ENCODE data around the gene NPLOC4. TPM values are rescaled to one million over a fixed set of nuclear protein-coding genes. Genes with fewer than 3 reads are reported as not detected.

NPLOC4 gene
- polyA plus RNA-seq, 1 donor: 55.0 TPM

- DNase-seq: no peak
Measured at GRCh38 chr17:81564778-81565177, 72.1 kb downstream of the NPLOC4 start.

DNA sequence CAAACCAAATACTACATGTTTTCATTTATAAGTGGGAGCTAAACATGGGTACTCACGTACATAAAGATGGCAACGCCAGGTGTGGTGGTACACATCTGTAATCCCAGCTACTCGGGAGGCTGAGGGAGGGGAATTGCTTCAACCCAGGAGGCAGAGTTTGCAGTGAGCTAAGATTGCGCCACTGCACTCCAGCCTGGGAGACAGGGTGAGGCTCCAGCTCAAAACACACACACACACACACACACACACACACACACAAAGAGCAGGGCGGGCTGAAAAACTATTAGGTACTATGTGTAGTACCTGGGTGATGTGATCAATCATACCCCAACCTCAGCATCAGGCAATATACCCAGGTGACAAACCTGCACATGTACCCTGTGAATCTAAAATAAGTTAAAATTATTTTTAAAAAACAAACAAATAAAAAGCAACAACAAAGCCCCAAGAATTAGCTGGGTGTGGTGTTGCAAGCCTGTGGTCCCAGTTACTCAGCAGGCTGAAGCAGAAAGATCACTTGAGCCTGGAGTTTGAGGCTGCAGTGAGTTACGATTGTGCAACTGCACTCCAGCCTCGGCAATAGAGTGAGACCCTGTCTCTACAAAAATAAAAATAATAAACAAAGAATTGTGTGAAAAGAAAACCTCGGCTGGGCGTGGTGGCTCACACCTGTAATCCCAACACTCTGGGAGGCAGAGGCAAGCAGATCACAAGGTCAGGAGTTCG, 72.9 kb downstream of the NPLOC4 start:
- DNase-seq: no peak

- DNase-seq: no peak
Measured at GRCh38 chr17:81561494-81561885, 75.4 kb downstream of the NPLOC4 start.

DNA sequence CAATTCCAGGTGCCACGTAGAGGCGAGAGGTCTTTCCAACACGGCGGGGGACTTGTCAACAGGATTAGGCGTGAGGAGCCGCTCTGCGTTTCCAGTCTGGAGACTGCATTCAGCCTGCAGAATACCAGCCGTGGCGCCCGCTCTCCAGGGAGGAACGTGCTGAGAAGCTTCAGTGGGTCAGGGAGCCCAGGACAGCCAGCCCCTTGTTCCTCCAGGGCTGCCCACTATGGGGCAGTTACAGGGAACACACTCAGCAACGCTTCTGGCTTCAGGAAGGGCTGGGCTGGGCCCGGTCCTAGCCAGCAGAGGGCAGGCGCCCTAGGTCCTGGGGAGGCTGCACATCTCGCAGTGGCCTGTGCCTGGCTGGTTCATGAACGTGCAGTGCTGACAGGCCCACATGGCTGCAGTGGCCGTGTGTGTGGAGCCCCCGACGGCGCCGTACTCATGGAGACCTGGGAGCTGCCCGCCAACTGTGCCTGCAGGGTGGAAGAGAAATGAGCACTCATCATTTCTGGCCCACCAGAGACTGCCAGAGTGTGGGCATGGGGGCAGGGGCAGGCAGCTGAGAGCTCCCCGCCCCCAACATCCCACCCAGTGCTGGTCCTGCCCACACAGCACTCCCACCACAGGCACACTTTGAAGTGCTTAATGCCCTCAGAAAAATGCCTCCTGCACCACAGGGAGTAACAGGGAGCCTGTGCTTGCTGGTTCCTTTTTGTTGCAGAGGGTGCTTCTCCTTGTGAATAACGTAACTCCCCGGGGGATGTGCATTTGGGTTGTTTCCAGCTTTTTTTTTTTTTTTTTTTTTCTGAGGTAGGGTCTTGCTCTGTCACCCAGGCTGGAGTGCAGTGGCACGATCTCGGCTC, 77.7 kb downstream of the NPLOC4 start:
- no peak for DNase-seq

DNA sequence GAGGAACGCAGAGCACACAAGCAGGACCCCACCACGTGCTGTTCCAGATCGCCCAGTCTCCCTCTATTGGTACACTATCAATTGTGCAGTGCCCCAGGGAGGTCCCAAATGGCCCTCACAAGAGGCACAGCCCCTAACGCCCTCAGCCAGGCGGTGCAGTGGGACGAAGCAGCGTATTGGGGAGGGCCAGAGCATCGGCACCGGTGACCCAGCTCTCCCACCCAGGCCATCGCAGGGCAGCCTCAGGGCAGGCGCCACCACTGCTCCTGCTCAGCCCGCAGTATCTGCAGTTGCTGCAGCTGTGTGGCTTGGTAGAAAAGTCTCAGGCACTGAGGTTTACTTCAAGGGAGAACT, 78.8 kb downstream of the NPLOC4 start:
- no peak for DNase-seq

GRCh38 chr17:81557276-81558114, 79.4 kb downstream of the NPLOC4 start:
- DNase-seq: no peak

DNA sequence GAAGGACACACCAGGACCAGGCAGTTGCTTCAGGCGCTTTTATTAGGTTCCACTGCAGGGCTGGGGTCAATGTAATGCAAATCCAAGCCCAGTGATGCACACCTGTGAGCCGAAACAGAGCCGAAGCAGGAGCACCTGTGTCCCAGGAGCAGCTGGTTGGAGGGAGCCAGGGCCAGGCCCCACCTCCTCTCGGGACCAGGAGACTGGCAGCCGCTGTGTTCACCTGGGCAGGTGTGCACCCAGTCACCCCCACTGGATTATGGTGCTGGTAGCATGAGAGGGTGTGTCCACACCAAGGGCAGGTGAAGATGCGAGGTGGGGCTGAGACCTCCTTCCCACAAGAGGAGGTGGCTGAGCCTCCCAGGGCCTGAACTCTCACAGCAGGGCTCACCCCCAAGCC, 80.0 kb downstream of the NPLOC4 start:
- no peak for DNase-seq

GRCh38 chr17:81556175-81556691, 80.7 kb downstream of the NPLOC4 start:
- DNase-seq: no peak

DNA sequence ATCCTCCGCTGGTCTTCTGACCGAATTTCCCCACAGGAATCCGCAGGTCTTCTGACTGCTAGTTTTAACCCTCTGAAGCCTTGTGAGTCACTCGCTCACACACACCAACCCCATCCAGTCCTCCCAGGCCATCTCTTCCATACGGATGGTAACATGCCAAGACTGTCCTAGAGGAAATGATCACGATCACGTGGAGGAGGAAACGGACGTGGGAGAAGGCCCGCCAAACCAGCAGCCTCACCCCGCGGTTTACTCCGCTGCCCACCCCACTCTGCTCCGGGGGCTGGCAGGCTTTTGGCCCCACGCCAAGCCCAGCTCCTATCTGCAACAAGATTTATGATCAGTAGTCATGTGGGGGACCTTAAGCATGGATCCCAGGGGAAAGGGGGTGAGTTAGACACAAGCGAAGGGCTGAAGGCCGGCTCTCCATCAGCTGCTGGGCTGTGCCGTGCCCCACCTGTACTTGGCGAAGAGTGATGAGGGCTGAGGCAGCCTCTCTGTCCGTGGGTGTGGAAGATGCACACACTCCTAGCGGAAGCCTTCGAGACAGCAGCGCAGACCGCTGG, 83.2 kb downstream of the NPLOC4 start:
- DNase-seq: no peak

GRCh38 chr17:81553018-81553615, 83.8 kb downstream of the NPLOC4 start:
- DNase-seq: peak; percentile 71

- peak; percentile 88 for DNase-seq
Measured at GRCh38 chr17:81552244-81553017, 84.5 kb downstream of the NPLOC4 start, which contains the start of gene FAAP100. TSS of gene FAAP100 (minus strand) at chr17:81552353. CDS start at chr17:81552330, 23 bp downstream.

DNA sequence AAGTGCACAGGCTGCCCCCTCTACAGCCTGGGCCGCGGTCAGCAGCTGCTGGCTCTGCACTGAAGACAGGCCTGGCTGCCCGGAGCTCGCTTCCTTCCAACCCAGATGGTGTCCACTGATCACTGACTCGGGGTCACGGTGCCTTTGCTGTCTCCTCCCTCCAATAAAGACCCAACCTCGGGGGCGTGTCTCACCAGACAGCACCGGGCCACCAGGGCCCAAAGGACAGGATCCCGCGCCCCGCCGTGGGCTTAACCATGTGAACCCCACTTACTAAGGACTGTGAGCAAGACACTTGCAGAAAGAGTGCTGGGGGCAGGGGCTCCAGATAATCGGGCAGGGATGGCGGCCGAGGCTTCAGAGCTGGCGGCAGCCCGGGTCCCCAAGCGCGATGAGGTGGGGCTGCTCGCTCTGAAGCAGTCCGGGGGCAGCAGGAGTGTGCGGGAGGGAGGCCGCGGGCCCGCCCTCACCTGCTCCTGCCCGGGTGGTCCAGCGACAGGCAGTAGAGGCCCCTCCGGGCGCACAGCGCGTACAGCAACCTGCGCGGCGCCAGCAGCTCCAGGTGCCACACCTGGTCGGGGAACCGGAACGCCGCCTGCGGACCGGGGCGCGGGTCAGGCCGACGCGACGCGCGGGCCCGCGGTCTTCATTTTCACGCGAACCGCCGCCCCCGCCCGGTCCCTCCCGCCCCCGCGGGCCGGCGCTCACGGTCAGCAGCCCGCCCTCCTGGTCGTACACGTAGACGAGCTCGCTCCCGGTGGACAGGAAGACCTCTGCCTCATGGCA, 85.3 kb downstream of the NPLOC4 start:
- no peak for DNase-seq

DNA sequence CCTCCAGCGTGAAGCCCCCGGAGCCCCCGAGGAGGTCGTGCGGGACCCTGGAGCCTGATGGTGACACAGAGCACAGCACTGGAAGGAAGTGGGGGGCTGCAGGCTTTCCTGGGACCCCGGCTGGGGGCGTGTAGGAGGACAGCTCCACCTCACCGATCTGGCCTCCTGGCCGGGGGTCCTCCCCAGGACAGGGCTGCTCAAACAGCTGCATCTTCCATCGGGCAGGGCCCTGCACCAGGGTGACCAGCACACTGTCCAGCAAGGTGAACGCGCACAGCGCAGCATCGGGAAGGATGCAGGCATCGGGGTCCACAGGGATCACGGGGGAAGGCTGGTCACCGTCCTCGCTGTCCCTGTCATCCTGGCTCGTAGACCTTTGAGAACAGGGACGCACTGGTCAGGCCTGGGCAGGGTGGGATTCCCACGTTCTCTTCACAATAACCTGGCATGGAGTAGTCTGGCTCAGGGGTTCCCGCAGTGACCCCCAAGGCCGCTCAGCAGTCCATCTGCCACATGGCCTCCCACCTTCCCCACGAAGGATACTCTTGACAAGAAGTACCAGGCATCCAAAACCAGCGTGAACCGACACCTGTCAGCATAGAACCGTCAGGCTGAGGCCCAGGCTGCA, 86.0 kb downstream of the NPLOC4 start:
- DNase-seq: no peak

GRCh38 chr17:81550285-81550684, 86.6 kb downstream of the NPLOC4 start:
- no peak for DNase-seq

DNA sequence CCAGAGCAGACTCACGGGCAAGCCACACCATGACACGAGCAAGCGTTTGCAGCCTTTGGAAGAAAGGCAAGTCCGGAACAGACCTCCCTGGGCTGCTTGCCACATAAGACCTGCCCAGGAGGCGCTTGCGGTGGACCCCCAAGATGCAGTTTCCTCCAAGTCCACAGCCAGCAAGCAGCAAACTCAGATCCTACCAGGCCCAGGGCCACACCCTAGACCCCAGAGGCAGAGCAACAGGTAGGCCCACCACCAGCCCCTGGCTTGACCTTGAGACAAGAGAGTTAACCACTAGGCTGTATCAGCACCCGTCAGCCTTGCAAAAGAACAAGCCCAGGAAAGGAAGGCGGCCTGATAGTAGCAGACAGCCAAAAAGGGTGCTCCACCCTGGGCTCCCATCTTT, 87.1 kb downstream of the NPLOC4 start:
- DNase-seq: no peak

DNA sequence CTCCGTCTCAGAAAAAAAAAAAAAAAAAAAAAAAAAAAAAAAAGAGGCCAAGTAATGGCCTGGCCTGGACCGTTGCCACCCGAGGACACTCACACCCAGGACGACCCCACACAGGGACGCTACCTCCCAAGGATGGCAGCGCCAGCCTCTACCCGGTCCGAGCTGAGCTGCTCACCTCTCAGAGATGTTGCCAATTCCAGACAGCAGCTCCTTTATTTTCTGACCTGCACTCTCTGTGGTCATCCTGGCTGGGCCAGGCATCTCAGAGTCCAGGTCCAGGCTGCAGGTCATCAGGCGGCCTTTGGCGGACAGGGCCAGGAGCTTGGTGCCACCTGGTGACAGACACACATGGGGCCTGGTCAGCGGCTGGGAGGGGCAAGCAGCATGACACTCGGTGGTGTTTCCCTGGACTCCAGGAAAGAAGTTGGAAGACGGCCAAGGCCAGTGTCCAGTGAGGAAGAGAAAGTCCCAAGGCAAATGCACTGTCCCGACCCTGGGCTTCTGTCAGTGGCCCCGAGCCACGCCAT, 87.8 kb downstream of the NPLOC4 start:
- no peak for DNase-seq

DNA sequence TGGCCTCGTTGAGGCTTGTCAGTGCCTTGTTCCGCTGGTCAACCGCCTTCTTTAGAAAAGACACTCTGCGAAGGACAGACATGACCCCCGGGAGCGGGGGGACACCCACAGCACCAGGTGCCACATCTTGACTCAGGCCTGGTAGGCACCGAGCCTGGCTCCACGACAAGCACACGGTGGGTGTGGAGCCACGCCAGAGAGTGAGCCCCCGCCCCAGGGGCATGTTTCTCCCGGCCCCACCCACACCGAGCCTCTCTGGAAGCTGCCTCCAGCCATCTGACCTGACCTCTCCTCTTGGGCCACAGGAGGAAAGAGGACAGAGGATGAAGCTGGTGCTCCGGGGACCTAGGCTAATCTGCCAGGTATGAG, 89.3 kb downstream of the NPLOC4 start:
- DNase-seq: no peak

- no peak for DNase-seq
Measured at GRCh38 chr17:81546906-81547613, 89.9 kb downstream of the NPLOC4 start.

All from hindlimb muscle (tissue), 1 donor.